Choroid plexus epithelial cell (primary cell): ENCODE measurements around the gene ATP6V0A4.

Experiments
- DNase-seq: peaks from one replicate; pipeline ENCODE4 v3.0.0-alpha.2; 2010; ENCODE audit warnings: low read depth
- H3K4me3 ChIP-seq: 2 replicates; pipeline ENCODE4 v1.5.1; 2011; ENCODE audit warnings: low read depth, mild to moderate bottlenecking, control low read depth, low read length, moderate library complexity
- CTCF ChIP-seq: conservative IDR thresholded peaks from 2 replicates; pipeline ENCODE4 v1.5.1; 2011; ENCODE audit warnings: low read depth, mild to moderate bottlenecking, control low read depth, inconsistent platforms, low read length, moderate library complexity

The ATP6V0A4 gene

GRCh38 chr7:138835087-138835486, 37.1 kb upstream of the ATP6V0A4 start:
- TF ChIP-seq CTCF, result no peak
- no peak overlapping the region for H3K4me3 ChIP-seq

GRCh38 chr7:138834583-138834982, 36.6 kb upstream of the ATP6V0A4 start:
- H3K4me3 ChIP-seq, result no peak overlapping the region
- TF ChIP-seq CTCF, result no peak
- no peak for DNase-seq

More at GRCh38 chr7:138835087-138835486, 37.1 kb upstream of the ATP6V0A4 start:
- no peak for DNase-seq

DNA sequence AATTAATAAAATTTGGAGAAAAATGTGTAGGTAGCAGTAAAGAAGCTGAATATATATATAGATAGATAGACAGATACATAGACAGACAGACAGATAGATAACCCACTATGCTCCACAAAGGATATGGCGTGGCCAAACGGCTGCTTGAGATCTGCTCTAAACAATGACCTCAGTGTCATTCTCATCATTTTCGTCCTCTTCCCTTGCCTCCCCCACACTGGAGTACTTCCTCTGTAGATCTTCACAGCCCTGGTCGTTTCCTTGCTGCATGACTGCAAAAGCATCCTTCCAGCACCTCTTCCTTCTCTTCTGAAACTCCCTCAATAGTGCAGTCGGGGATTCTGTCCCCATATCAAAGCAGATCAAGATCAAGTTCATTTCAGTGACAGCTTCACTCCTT, 35.6 kb upstream of the ATP6V0A4 start:
- no peak for TF ChIP-seq CTCF
- H3K4me3 ChIP-seq, result no peak overlapping the region
- no peak for DNase-seq

- DNase-seq, result no peak
- no peak overlapping the region for H3K4me3 ChIP-seq
- TF ChIP-seq CTCF, result no peak
These were observed 35.0 kb upstream of the ATP6V0A4 start for GRCh38 chr7:138832966-138833365.

DNA sequence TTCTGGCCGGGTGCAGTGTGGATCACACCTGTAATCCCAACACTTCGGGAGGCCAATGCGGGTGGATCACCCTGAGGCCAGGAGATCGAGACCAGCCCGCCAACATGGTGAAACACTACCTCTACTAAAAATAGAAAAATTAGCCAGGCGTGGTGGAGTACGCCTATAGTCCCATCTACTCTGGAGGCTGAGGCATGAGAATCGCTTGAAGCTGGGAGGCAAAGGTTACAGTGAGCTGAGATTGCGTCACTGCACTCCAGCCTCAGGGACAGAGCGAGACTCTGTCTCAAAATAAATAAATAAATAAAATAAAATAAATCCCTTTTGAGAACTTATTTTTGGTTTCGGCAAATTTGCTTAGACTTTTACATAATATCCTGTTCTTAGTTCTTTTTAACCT, 31.3 kb upstream of the ATP6V0A4 start:
- TF ChIP-seq CTCF, result no peak
- DNase-seq, result no peak
- H3K4me3 ChIP-seq, result no peak overlapping the region

- TF ChIP-seq CTCF, result no peak
- no peak overlapping the region for H3K4me3 ChIP-seq
- no peak for DNase-seq
These were observed 30.3 kb upstream of the ATP6V0A4 start for GRCh38 chr7:138828302-138828701.

- no peak for TF ChIP-seq CTCF
- no peak for DNase-seq
- no peak overlapping the region for H3K4me3 ChIP-seq
These were observed 27.2 kb upstream of the ATP6V0A4 start for GRCh38 chr7:138825049-138825721.
